HG02970 (cell line): ENCODE results near the gene CNTNAP2.

Experiments used
- ATAC-seq: cut with Tn5 transposase; IDR thresholded peaks from one replicate; pipeline ENCODE4 v1.9.1; 2021; ENCODE audit warnings: mild to moderate bottlenecking, moderate library complexity, moderate number of reproducible peaks; ENCODE audit not compliant: unreplicated experiment, low FRiP score

Gene CNTNAP2

DNA sequence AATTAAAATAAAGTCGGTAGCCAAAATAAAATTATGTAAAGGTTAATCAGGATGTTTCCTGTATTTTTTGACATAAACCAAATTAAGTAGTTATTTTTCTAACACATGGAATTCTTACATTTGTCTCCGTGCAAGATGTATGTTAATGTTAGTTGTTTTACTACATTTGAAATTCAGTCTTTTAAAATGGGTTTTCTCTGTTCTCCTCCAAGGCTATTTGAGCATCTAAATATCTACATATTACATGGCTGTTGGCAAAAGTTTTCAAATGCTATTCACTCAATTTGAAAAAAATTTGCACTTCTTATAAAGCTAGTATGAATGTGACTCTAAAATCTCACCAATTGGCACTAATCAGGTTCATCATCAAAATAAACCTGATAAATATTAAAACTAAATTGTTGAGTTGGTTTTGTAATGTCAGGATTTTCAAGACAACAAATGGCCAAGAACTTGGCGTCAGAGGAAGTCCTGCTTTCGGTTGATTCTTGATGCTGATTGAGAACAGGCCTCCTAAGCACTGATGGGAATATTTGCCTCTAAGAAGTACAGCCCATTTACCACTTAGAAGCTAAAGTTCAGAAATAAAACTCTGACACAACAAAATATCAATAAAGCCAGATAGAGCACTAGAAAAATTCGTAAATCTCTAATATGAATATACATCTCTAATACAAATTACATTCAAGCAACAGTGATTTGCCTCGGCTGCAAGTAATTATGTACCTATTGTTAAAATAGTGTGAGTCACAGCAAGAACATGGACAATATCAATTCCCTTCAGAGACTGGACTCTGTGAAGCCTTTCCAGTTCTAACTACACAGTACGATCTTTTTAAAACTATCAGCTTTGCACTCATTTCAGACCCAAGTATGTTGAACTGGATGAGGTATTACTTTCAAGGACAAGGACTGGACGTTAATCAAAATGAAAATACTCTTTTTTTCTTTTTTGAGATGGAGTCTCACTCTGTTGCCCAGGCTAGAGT, 1740.8 kb downstream of the CNTNAP2 start:
- ATAC-seq = no peak

- ATAC-seq = no peak
These were observed 1741.8 kb downstream of the CNTNAP2 start for GRCh38 chr7:147858421-147858820.

DNA sequence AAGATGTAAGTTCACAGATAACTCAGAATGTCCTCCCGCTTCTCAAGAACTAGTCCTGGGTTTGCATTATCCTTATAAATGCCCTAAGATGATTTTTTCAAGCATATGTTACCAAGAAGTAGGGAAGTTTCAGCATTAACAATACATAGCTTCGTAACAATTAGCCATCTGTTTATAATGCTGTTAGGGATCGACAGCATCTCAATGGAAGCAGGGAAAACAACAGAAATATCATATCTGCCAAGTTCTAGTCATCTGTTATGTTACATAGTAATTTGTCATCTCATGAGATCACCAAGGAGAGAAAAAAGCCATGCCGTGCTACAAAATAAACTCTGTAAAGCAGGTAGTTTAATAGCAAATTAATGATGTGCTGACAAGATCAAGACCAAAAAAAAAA, 1742.4 kb downstream of the CNTNAP2 start:
- ATAC-seq = no peak

DNA sequence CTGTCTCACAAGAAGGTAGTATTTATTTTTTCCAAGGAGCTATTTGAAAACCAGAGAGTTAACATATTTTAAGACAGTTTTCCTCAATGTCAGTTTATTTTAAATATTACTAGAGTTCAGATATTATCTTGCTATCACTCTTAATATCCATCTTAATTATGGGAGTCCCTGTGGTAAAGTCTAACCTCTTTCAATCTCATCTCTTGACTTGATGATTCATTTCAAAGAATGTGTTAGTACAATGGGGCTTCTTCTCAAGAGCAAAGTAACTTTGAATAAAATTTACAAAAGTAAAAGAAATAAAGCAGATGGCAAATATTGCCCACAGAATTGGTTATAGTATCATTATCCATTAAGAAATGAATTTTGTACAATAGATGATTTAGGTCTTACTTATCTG, 1742.9 kb downstream of the CNTNAP2 start:
- no peak for ATAC-seq

GRCh38 chr7:147861058-147861716, 1744.6 kb downstream of the CNTNAP2 start:
- ATAC-seq = no peak

DNA sequence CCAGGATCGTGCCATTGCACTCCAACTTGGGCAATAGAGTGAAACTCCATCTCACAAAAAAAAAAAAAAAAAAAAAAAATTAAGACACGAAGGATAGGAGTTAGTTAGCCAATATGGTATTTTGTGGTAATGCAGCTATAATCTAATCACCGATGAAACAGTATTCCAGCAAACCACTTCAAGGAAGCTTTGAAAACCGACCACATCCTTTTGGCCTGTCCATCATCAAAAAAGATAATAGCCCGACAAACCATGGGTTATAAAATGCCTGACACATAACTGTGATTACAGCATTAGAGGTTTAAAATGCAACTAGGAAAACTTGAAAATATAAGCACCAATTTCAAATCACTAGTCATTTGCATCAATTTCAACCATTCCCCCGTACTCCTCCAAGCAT, 1745.3 kb downstream of the CNTNAP2 start:
- ATAC-seq = no peak

DNA sequence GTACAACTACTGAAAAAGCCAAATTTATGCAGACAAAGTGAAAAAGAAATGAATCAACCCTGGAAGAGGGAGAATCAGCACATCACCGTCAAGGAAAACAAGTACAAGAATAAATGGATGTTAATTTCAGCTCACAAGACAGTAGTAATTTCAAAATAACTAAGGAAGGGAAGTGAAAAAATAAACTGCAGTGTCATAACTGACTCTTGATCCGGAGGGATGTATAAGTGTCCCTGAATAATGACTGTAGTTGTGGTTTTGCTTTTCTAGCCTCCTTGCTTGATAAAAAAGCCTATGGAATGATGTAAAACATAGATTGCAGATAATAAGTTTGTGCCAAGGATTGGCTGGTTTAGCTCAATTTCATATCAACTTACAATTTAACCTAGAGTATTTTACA, 1752.9 kb downstream of the CNTNAP2 start:
- ATAC-seq = no peak

DNA sequence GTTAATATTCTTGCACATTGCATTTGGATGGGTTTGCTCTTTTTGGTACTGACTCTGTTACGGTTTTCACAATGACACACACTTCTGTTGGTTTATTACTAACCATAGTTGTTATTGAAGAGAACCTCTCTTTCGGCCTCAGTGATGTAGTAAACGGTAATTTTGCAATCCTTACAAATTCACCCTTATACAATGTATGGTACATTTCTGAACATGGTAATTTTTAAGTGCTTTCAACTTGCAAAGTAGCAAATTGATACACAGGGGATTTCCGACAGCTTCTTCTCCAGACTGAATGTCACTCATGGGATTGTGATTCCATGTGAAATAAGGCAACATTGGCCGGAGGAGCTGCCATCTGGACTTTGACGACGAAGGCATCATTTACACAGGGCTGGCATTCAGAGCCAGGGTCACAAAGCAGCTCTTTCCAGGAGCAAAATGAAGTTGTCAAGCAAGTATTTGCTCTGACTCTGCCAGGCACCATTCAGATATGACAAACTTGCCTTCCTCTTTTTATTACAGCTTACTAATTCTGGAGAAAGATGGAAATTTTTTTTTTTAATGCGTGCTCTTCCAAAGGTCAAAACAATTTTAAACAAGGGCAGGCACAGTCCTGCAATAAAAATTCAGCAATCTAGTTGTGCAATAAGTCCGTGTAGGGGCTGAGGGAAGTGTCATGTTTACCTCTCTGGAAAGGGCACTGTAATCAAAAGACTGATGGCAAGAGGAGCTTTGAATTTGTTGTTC, 1762.5 kb downstream of the CNTNAP2 start:
- no peak for ATAC-seq

DNA sequence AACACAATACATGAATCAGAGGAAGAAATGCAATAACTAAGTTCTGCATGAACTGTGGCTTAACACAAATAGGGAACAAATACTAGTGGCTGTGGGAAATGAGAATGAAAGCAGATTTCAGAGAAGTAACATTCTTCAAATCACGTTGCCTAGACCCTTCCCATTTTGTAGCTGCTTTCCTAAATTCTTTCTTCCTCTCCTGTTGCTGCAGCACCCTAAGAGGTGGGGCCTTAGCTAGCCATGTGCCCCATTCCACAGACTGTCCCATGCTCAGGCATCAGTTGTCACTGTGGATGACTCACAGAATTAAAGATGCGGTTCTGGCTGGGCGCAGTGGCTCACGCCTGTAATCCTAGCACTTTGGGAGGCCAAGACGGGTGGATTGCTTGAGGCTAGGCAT, 1769.3 kb downstream of the CNTNAP2 start:
- ATAC-seq = no peak

DNA sequence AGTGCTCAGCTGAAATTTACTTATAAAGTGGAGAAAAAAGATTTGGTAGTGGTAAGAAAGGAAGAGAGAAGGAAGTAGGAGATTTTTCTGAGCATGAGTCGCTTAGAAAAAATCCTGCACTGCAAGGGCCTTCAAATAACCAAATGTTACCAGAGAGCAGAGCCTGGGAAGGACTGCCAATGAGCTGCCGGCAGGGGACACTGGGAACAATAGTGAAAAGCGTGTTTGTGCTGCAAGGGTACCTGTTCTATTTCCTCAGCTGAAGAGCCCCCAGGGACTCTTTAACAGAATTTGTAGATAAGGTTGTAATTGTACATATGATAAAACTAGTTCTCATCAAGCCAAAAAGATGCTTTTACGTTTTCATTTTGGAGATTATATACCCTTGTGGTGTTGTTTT, 1777.7 kb downstream of the CNTNAP2 start:
- no peak for ATAC-seq

- no peak for ATAC-seq
These were observed 1779.5 kb downstream of the CNTNAP2 start for GRCh38 chr7:147896121-147896520.

DNA sequence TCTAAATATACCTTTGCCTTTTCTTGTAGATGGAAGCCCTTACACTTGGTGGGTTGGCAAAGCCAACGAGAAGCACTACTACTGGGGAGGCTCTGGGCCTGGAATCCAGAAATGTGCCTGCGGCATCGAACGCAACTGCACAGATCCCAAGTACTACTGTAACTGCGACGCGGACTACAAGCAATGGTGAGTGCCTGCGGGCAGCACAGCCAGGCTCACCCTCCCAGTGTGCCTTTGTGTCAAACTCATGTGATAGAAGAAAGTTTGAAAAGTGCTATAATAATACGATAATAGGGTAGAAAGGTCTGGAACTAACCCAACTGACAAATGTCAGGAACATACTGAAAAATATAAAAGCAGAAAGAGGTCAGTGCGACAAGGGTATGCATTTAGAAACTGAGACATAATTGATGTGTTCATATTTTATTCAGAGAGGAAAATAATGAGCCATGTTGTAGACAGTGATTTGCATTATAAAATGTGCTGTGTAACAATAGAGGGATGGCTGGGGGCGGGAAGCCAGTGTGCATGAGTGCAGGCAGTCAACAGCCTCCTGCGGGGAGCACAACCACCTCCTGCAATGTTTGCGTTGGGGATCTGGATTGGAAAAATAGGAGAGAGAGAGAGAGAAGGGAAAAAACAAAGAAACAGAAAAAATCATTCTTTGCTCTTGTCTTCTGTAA, 1787.1 kb downstream of the CNTNAP2 start:
- no peak for ATAC-seq

- ATAC-seq = no peak
These were observed 1787.6 kb downstream of the CNTNAP2 start for GRCh38 chr7:147904219-147904576.

DNA sequence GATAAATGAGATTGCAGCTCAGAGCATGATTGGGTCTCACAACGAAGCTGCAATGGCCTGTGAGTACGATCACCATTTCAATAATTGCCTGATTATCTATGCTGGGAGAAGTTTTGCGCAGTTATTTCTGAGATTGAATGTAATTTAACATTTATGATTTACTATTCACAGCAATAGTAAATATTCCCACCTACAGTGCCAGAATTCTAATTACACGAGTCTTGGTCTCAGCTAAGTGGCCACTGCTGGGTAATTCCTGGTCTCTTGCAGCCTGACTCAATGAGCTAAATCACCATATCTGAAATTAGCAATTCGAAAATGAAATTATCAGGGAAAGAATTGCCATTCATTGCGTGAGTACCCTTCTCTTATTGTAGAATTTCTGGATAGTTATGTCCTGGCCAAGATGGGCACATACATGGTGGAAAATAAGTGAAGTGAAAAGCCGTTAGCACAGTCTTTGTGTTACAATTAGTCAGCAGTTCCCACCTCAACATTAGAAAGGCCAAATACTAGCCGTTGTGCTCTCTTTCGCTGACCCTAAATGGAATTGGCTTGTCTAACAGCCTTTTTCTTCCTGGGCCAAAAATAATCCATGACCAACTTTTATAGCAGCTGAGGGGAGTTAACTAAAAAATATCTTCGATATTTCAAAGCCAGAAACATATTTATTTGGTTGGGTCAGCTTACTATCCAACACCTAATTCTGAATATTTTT, 1793.0 kb downstream of the CNTNAP2 start:
- ATAC-seq = no peak

DNA sequence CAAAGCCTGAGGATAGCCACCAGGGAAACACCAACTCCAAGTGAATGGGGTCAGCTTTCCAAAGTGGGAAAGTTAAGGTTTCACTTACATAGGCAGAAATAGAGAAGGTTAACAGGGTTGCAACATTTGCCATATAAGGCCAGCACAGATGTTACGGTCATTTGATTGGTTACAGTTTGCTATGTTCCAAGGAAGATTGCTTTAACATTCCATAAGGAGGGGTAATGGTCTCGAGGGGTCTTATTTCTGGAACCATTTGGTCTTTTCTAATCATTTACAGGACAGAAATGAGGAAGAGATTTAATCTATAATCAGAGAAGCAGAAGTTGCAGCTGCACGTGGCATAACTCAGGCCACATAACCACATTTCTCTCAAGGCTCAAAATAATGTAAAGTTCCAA, 1794.6 kb downstream of the CNTNAP2 start:
- ATAC-seq = no peak

- no peak for ATAC-seq
These were observed 1795.7 kb downstream of the CNTNAP2 start for GRCh38 chr7:147912291-147912690.

DNA sequence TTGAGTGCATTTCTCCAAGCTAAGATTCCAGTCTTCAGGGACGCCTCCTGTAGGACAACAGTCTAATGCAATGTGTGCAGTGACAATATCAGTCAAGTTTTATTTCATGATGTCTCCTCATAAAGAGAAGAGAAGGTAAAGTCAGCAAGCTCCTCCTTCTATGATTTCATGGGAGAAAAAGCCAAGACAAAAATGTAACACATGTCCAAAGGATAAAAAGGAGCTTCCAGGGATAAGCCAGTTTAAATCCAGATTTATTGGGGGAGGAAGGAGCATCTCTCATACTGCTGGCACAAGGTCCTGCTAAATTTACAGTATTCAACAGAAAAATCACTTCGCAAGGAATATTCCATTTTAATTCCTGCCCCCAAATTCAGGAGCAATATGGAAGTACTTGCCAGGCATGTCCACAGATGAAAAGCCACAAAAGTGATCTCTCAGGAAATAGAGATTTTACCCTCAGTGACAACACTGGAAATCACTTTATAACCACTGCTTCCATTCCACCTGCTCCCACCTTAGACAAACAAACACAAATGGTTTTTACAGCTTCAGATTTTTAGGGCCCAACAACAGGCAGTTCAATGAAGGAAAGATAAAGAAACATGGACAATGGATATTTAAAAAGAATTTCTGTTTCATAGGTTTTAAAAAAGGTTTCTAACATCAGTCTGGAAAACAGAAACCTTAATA, 1796.5 kb downstream of the CNTNAP2 start:
- ATAC-seq = no peak

DNA sequence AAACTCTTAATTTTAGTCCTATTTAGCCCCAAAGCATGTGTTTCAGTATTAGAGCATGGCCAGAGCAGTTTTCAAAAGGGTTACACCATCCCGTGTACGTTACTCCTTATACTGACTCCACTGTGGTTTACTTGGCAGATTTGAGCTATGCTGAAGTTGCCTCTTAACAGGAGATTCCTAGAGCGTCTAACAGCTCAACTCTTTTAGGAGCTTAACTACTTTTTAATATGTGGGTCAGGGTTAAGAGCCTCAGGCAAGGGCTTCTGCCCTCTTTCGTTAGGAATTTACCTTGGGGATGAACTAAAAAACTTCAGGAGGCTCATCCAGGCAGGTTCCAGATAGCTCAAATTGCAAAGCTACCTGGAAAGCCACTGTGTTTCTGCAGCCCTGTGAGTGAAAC, 1799.2 kb downstream of the CNTNAP2 start:
- ATAC-seq = no peak

GRCh38 chr7:147916573-147916972, 1800.0 kb downstream of the CNTNAP2 start:
- ATAC-seq = no peak
